Measurements from ENCODE around the gene AKIP1.

AKIP1 gene

DNA sequence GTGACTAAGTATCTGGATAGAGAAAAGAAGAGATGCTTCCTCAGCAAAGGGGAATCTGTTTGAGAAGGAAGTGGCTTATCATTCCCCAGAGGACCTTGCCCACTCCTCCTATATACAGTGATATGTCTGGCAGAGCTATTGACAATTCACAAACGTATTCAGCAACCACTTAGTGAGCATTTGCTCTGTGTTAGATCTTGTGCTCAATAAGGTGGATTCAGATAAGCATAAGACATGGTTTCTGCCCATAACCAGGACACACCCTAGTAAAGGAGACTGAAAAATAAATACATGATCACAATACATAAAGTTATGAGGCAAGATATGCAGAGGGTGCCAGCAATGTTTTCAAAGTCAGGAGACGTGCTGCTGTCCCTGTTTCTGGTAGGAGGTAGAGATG lies 51.9 kb downstream of the AKIP1 start:
- DNase-seq, result no peak

DNA sequence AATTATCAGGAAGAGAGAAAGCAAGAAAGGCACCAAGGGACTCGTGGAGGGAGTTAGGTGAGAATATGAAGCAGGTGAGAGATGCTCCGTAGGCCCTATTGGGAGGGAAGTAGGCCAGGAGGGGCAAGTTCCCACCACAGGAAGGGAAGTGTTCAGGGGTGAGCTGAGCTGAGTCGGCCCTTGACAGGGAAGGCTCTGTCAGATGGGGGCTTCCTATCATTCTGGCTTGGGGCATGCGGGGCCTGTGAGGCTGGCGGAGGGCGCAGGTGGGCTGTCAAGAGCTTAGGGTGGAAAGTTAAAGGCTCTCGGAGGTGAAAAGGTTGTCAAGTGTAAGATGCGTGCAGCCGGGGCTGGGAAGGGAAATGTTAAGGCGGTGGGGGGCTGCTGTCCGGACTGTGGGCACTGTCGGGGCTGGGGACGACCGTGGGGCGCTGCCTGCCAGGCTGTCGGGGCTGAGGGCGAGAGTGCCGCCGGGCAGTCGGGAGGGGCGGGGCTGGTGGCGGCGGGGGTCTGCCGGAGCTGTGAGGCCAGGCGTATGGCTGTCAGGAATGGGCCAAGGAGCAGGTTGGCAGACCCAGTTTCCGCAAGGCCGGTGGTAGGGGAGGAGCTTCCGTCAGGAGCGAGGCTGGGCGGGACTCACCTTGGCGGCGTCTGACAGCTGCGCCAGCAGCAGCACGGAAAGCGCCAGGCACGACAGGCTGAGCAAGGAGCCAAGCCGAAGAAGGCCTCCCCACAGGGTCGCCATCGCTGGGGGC lies 52.8 kb downstream of the AKIP1 start:
- DNase-seq, result peak; percentile 47

DNA sequence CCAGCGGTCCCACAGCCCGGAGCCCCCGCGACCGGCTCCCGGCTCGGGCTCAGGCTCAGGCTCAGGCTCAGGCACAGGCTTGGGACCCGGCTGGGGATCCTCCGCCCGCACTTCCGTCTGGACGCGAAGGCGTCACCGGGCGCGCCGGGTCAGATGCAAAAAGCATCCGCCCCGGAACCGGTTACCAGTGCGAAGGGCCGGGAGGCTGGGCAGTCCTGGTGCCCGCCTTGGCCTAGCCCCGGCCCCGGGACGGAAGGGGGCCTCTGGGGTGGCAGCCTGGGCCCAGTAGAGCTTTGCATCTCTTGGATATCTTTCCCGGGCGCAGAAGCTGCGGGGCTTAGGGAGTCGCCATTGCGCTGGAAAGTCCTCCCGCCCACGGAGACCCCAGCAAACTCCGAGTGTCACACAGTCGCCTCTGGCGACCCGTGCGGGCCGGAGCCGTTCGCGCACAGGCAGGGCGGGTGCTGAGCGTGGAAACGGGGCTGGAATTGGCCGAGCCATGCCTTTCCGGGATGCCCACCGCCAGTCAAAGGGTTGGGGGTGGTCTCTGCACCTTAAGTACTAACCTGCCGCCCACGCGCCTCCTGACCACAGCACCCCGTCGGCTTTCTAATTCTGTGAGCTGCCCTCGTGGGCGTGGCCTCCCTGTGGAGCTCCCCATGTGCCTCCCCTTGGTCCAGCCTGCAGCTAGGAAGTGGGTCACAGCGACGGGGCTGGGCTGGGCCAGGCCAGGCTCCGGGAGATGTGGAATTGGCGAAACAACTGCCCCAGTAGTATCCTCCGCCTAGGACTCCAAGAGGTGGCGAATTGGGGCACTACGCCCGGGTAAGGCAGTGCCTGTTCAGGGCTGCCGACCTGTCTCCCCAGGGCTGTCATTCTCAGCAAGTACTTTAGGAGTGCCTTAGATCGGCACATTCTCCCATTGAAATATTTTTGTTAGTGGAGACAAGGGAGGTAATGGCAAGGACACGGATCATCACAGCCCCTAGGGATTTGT lies 53.6 kb downstream of the AKIP1 start, which contains the start of gene TMEM9B:
Gene TMEM9B, minus strand, starts transcription at position 119 of the 997 bp plus-strand sequence. CDS start 129 bp downstream, outside the sequence.
- DNase-seq, result peak; percentile 47

DNA sequence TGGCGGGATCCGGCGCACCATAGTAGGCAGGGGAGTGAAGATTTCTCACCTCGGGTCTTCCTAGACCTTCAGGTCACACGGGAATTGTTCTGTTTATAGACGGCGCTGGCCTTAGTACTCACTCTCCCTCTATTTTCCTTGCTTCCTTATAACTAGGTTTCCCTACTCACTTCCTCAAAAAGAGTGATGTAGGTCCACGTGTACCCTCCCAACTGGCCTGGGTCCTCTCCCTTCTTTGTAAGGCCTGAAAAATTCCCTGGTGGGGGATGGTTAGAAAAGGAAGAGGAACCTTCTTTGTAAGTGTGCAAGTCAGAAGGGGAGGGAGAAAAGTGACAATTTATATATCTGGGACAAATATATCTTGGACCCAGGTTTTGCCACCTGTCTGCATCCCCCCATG lies 56.2 kb downstream of the AKIP1 start:
- no peak for DNase-seq

Data from NCI-H446 treated with DMSO at 0.1 percent for 48 hours (cell line).